Thyroid gland (tissue), 4 donors: Measurements from ENCODE around the gene COX8C.

Experiments
- POLR2A ChIP-seq, 2 donors: fragments of 450-650 bp; IDR thresholded peaks; one replicate each; pipeline ENCODE4 v1.6.1; 2017; ENCODE audit warnings: antibody characterized with exemption in 2 of 2, mild to moderate bottlenecking in 2 of 2, moderate library complexity in 1 of 2
- TF ChIP-seq, protein P1 (sequence below), 6 experiments: fragments of 200-600 bp in 3 of 6; fragments of 450-650 bp in 3 of 6; sonication (generic) in 3 of 6; IDR thresholded peaks; one replicate each; pipeline ENCODE4 v1.5.1; 2016 to 2019; ENCODE audit warnings: antibody characterized with exemption in 6 of 6, mild to moderate bottlenecking in 2 of 6, inconsistent platforms in 1 of 6, moderate library complexity in 1 of 6

DNA sequence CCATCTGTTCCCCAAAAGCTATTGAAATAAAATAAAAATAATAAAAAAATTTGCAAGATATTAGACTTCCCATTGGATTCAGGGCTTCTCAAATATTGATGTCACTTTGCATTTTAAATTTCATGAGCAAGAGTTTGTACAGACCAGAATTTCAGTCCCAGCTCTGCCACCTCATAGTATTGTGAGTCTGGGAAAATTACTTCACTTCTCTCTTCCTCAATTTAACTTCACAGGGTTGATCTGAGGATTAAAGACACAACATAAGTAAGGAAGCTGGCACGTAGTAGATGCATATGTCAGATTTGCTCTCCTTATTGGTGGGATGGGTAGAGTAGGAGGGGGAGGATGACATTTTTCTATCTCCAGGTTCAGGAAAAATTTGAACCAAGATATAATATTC is 32.8 kb downstream of the COX8C start:
- TF ChIP-seq, protein P1, sequence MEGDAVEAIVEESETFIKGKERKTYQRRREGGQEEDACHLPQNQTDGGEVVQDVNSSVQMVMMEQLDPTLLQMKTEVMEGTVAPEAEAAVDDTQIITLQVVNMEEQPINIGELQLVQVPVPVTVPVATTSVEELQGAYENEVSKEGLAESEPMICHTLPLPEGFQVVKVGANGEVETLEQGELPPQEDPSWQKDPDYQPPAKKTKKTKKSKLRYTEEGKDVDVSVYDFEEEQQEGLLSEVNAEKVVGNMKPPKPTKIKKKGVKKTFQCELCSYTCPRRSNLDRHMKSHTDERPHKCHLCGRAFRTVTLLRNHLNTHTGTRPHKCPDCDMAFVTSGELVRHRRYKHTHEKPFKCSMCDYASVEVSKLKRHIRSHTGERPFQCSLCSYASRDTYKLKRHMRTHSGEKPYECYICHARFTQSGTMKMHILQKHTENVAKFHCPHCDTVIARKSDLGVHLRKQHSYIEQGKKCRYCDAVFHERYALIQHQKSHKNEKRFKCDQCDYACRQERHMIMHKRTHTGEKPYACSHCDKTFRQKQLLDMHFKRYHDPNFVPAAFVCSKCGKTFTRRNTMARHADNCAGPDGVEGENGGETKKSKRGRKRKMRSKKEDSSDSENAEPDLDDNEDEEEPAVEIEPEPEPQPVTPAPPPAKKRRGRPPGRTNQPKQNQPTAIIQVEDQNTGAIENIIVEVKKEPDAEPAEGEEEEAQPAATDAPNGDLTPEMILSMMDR (IDR thresholded peaks at IDR 0.05) = no peak
- no peak for TF ChIP-seq POLR2A (IDR thresholded peaks at IDR 0.05)
